GM18508 (cell line): ENCODE results near the gene MGAT4B.

Experiments
- ATAC-seq: cut with Tn5 transposase; IDR thresholded peaks from one replicate; pipeline ENCODE4 v1.9.1; 2021; ENCODE audit warnings: moderate number of reproducible peaks; ENCODE audit not compliant: insufficient read depth, unreplicated experiment

MGAT4B gene

GRCh38 chr5:179755022-179755421 is 51.6 kb downstream of the MGAT4B start:
- ATAC-seq, result no peak

GRCh38 chr5:179753971-179754370 is 52.7 kb downstream of the MGAT4B start:
- ATAC-seq, result no peak

DNA sequence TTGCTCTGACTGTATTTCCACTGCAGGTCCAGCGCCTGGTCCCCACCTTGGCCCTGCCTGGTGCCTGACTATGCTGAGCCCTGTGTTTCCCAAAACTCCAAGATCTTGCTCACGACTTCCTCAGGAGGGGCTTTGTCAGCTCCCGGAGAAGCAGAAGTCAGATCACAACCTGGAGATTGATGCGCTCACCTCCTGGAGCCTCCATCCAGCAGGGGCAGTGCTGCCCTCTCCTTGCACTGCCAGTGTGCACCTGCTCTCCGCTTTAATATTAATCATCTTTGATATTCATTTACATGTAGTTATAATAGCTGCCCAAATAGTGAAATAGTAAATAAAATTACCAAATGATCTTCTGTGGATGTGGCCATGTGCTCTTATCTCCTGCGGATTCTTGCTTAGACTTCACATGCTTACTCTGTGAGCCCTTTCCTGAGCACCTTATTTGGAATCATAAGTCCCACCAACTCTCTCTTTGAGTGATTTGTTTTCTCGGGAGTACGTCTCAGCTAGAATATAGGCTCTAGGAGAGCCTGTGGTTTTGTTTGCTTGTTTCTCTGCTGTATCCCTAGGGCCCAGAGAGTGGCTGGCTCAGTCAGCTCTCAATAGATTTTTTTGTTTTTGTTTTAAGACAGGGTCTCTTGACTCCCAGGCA is 56.7 kb downstream of the MGAT4B start:
- ATAC-seq, result no peak

DNA sequence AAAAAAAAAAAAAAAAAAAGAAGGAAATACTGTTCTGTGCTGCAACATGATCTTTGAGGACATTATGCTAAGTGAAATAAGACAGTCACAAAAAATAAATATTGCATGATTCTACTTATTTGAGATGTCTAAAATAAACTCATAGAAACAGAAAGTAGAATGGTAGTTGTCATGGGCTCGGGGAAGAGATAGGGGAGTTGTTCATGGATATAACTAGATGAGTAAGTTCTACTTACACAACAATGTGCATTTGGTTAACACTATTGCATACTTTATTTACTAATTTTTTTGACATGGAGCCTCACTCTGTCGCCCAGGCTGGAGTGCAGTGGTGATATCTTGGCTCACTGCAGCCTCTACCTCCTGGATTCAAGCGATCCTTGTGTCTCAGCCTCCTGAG is 58.9 kb downstream of the MGAT4B start:
- ATAC-seq, result no peak
